Cerebellar nuclear complex (tissue), 1 donor: Measurements from ENCODE around the gene PROM2.

Experiments
- DNase-seq, 2 experiments: peaks; one replicate each; lab custom pipeline; 2025; lab: John Stamatoyannopoulos, UW

Gene PROM2

DNA sequence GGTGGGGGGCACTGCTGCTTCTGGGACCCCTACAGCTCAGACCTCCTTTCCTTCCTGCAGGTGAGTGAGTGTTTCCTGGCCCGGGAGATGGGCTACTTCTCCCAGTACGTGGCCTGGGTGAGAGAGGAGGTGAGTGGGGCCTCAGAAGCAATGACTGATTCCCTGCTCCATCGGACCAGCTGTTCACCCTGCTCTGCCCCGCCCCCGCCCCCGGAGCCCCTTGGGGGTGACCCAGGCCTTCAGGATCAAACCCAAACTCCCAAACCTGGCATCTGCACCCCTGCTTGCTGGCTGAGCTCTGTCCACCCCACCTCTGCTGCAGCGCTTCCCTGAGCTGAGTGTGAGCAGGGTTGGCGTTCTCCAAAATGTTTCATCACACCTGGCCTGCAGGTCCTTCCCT lies 13.1 kb downstream of the PROM2 start:
- no peak for DNase-seq

GRCh38 chr2:95287806-95288205 lies 13.6 kb downstream of the PROM2 start:
- no peak for DNase-seq

DNA sequence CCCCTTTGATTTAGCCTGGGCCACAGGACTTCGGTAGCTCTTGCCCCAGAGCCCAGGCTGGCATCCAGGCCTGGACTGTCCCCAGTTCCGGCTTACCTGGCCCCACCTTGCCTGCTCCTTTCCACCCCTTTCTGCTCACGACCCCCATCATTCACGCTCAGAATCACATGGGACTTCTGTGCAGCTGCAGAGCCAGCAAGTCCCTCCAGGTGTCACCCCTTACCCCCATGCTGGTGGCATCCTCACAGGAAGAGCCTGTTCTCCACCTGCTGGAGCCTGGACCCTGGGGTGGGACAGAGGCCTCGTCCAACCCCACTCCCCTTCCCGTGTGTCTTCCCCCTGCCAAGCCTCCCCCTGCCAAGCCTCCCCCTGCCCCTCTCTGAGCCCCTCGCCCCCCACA lies 15.0 kb downstream of the PROM2 start:
- no peak for DNase-seq

DNA sequence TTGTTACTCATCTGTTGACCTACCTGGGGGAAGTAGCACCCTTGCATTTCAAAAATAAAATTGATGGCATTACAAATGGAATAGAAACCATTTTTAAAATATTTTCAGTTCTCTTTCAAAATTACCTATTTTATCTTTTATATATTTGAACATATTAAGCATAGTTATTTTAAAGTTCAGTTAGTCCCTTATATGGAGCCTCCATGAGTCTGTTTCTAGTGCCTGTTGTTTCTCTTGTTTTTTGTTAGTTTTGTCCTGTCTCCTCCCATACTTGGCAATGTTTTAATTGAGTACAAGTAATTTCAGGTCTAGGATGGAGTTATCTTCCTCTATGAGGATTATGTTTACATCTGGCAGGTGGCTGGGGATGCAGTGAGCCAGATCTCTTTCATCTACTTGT lies 17.0 kb downstream of the PROM2 start:
- DNase-seq, result no peak

GRCh38 chr2:95292623-95293260 lies 18.5 kb downstream of the PROM2 start:
- DNase-seq, result no peak

GRCh38 chr2:95294579-95295250 lies 20.5 kb downstream of the PROM2 start:
- no peak for DNase-seq

- DNase-seq, result no peak
These were observed 21.1 kb downstream of the PROM2 start for GRCh38 chr2:95295376-95295775.

- no peak for DNase-seq
These were observed 21.8 kb downstream of the PROM2 start for GRCh38 chr2:95296011-95296410.

- DNase-seq, result no peak
These were observed 22.7 kb downstream of the PROM2 start, which contains the start of gene KCNIP3 for GRCh38 chr2:95296880-95297487. Gene KCNIP3, plus strand, starts transcription at chr2:95297347. Its CDS starts 92 bp downstream, at chr2:95297439.

DNA sequence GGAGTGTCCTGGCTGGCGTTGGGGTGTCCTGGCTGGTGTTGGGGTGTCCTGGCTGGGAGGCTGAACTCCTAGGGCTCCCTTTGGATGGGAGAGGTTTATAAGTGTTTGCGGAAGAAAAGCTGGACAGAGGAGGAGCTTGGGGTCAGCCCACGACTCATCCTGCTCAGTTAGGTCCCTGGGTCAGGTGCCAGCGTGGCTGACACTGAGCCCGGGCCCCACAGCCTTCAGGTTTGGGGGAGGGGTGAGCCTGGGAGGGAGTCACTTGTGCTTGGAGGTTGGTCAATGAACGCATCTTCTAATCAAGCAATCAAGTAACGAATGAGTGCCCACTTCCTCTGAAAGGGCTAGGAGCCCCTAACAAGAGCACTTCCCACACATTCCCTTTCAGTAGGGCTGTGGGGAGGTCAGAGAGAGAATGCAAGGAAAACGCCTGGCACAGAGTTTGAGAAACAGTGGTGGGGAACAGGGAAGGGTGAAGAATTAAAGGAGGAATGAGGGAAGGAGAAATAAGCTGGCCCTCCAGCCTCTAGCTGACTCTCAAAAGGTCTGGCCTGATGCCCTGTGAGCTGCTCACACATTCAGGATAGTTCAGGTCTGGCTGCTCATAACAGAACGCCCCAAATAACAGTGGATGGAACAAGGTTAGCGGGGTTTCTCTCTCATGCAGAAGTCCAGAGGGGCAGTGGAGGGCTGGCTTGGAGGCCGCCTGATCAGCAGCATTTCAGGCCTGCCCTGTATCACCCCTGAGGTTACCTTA lies 23.6 kb downstream of the PROM2 start:
- no peak for DNase-seq

DNA sequence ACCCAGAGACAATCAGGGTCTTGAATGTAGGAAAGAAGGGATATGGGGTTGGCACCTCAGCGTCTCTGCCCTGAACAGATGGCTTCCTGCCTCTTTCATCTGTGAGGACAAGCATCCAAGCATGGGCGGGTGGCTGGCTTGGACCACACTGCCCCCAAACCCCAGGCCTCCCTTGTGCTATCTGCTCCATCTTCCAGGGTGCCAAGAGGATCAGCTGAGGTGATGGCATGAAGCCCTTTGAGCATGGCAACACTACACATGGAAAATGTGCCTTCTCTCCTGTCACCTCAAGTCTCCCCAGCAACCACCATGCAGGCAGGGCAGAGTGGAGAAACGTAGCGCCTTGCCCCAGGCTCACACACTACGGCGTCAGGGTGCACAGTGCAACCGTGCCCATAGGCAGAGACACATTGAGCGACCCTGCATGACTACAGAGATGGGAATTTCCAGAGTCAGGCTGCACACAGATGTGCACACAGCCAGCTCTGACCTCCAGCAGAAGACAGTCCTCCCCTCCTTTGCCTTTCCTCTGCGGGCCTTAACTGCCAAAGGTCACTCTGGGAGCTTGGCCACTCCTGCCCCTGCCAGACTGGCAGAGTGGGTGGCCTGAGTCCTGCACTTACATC lies 24.4 kb downstream of the PROM2 start:
- no peak for DNase-seq

DNA sequence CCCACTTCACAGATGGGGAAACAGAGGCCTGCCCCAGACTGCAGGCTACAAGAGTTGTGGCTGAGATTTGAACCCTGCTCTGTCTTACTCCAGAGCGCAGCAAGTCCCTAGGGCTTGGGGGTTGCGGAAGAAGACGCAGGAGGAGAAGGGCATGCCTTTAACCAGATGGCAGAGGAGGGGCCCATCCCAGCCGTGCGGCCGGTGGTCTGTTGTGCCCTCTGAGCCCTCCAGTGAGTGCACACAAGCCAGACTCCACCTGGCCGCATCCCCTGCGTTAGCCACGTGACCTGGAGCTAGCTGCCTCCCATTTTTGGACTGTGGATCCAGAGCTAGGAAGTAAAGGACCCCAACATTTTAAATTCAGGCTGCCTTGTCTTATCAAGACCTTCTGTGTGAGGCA lies 25.7 kb downstream of the PROM2 start:
- DNase-seq, result no peak

- DNase-seq, result no peak
These were observed 26.2 kb downstream of the PROM2 start for GRCh38 chr2:95300450-95300849.

- no peak for DNase-seq
These were observed 26.9 kb downstream of the PROM2 start for GRCh38 chr2:95301186-95301585.

- no peak for DNase-seq
These were observed 27.8 kb downstream of the PROM2 start for GRCh38 chr2:95301876-95302641.

DNA sequence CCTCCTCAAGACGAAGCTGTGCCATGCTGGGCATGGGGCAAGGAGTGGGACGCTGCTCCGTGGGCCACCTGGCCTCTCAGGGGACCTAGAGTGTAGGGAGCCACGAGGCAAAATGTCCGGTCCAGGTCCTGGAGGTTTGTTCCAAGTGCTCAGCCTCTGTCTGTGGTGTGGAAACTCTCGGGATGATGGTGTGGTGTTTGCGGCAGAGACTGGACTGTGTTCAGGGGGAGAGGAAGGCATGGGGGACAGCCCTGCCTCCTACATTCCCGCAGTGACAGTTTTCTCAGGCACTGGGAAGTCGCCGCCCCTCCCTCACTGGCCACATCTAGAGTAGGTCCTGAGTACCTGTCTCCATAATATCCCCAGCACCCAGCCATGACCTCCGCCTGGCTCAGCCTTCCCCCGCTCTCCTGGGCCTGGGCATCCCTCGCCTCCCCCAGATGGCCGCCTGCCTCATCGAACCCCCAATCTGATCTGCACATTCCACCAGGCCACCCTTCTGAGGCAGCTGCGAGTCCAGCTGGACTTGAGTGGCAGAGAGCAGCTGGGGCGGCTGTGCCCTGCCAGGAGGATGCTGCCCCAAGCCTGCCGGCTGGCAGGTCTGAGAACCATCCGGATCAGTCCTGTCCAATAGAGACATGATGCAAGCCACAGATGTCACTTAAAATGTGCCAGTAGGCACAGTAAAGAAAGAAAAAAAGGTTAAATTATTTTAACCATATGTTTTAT lies 29.1 kb downstream of the PROM2 start:
- DNase-seq, result no peak

DNA sequence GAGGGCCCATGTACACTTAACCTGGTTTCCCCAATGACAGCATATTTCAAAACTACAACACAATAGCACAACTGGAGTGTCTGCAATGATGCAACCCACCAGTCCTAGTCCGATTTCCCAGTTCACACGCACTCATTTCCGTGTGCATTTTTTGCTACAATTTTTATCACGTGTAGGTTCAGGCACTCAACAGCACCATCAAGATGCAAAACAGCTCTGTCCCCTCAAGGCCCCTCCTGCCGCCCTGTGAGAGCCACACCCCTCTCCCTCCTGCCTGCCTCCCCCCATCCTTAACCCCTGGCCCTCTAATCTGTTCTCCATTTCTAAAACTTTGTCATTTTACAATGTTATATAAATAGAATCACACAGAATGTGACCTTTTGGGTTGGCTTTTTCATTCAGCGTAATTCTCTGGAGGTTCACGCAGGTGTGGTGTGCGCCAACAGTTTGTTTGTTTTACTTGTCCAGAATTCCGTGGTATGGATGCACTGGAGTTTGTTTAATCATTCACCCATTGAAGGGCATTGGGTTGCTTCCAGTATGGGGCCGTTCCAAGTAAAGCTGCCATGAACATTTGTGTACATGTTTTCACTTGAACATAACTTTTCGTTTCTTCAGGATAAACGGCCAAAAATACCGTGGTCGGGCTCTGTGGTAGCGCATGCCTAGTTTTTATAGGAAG lies 31.3 kb downstream of the PROM2 start:
- no peak for DNase-seq

- DNase-seq, result no peak
These were observed 32.2 kb downstream of the PROM2 start for GRCh38 chr2:95306336-95306895.

GRCh38 chr2:95307036-95307435 lies 32.8 kb downstream of the PROM2 start:
- no peak for DNase-seq

GRCh38 chr2:95307878-95308277 lies 33.6 kb downstream of the PROM2 start:
- no peak for DNase-seq
